ENCODE results near the gene FBXL4. TPM values are rescaled to one million over a fixed set of nuclear protein-coding genes. Genes with fewer than 3 reads are reported as not detected.

FBXL4 gene
- total and polyA plus RNA-seq, 2 donors (not counting 1 experiment from before 2014, with no cell fraction given): 16.8 to 18.1 TPM

DNA sequence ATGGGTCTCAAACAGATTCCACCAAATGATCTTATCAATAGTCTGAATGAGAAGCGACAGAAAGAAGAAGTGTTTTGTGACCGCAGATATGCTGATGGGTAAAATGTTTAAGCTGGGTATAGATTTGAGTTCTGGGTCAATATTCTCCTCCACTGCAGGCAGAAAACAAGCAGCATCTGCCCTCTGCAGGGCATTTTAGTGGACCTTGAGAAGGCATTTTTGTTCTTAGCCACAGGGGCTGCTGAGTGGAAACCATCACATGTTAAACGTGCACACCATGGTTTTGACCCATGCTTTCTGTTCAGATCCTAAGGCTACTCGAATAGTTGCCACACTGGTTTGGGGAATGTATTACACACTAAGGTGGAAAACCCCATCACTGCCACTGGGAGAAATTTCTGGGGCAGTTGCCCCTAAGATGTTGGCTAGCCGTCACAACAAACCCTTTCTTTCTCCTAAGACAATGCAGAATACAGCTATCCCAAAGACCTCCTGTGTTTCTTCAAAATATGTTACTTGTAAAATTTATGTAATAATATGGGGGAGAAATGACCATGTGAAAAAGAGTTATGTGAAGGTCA, 107.9 kb downstream of the FBXL4 start:
- Histone ChIP-seq H3K4me2 (ENCODE audit: extremely low read depth, insufficient read depth, low read length) (no peak overlapping the region), H3K79me2 (ENCODE audit: control insufficient read depth, insufficient read depth, low read length) (no peaks in the 10 kb centered on the region), H3K9me3 (ENCODE audit: control insufficient read depth, insufficient read depth, low read depth, low read length) (no peaks in the 10 kb centered on the region), H4K20me1 (ENCODE audit: control insufficient read depth, extremely low read depth, insufficient read depth, low read length) (no peaks in the 10 kb centered on the region), H2AFZ (ENCODE audit: low read length) (no peak overlapping the region), H3K36me3 (ENCODE audit: control insufficient read depth, insufficient read depth, low read length) (no peaks in the 10 kb centered on the region), H3K4me3 (replicated peaks in 1 of 4; ENCODE audit: control extremely low read depth in 1 of 4, insufficient read depth in 1 of 4, low read depth in 3 of 4, low read length in 4 of 4) (no peak overlapping the region), H3K4me1 (ENCODE audit: control insufficient read depth, extremely low read depth, insufficient read depth, low read length) (no peaks in the 10 kb centered on the region), H3K9ac (ENCODE audit: insufficient read depth, low read length) (no peak overlapping the region), H3K27ac (ENCODE audit: insufficient read depth, low read length) (no peak overlapping the region), H3K27me3 (ENCODE audit: control insufficient read depth, insufficient read depth, low read length) (peaks cover 84% of the 10 kb centered on the region)
- DNase-seq (ENCODE audit: low read depth in 2 of 2): peak; percentile 30 to 83
- TF ChIP-seq, protein P1, sequence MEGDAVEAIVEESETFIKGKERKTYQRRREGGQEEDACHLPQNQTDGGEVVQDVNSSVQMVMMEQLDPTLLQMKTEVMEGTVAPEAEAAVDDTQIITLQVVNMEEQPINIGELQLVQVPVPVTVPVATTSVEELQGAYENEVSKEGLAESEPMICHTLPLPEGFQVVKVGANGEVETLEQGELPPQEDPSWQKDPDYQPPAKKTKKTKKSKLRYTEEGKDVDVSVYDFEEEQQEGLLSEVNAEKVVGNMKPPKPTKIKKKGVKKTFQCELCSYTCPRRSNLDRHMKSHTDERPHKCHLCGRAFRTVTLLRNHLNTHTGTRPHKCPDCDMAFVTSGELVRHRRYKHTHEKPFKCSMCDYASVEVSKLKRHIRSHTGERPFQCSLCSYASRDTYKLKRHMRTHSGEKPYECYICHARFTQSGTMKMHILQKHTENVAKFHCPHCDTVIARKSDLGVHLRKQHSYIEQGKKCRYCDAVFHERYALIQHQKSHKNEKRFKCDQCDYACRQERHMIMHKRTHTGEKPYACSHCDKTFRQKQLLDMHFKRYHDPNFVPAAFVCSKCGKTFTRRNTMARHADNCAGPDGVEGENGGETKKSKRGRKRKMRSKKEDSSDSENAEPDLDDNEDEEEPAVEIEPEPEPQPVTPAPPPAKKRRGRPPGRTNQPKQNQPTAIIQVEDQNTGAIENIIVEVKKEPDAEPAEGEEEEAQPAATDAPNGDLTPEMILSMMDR (conservative IDR thresholded peaks at IDR 0.05 in 1 of 2, IDR thresholded peaks at IDR 0.05 in 1 of 2; ENCODE audit: low read depth in 1 of 2, low read length in 2 of 2): peak; percentile 32 to 45
- no peak for TF ChIP-seq EZH2 (IDR thresholded peaks at IDR 0.05; ENCODE audit: low read length, missing control alignments)

- H3K36me3 ChIP-seq (ENCODE audit: control insufficient read depth, insufficient read depth, low read length): no peaks in the 10 kb centered on the region
- H3K9ac ChIP-seq (ENCODE audit: insufficient read depth, low read length): no peak overlapping the region
- no peaks in the 10 kb centered on the region for H3K79me2 ChIP-seq (ENCODE audit: control insufficient read depth, insufficient read depth, low read length)
- H3K4me1 ChIP-seq (ENCODE audit: control insufficient read depth, extremely low read depth, insufficient read depth, low read length): no peaks in the 10 kb centered on the region
- H3K27me3 ChIP-seq (ENCODE audit: control insufficient read depth, insufficient read depth, low read length): peaks cover 75% of the 10 kb centered on the region
- no peaks in the 10 kb centered on the region for H4K20me1 ChIP-seq (ENCODE audit: control insufficient read depth, extremely low read depth, insufficient read depth, low read length)
- no peak overlapping the region for H2AFZ ChIP-seq (ENCODE audit: low read length)
- H3K9me3 ChIP-seq (ENCODE audit: control insufficient read depth, insufficient read depth, low read depth, low read length): no peaks in the 10 kb centered on the region
- no peak overlapping the region for H3K4me2 ChIP-seq (ENCODE audit: extremely low read depth, insufficient read depth, low read length)
- TF ChIP-seq EZH2 (IDR thresholded peaks at IDR 0.05; ENCODE audit: low read length, missing control alignments): no peak
- TF ChIP-seq, protein P1 (conservative IDR thresholded peaks at IDR 0.05 in 1 of 2, IDR thresholded peaks at IDR 0.05 in 1 of 2; ENCODE audit: low read depth in 1 of 2, low read length in 2 of 2): no peak
- H3K27ac ChIP-seq (ENCODE audit: insufficient read depth, low read length): no peak overlapping the region
- DNase-seq (ENCODE audit: low read depth in 2 of 2): no peak
- H3K4me3 ChIP-seq (replicated peaks in 1 of 4; ENCODE audit: control extremely low read depth in 1 of 4, insufficient read depth in 1 of 4, low read depth in 3 of 4, low read length in 4 of 4): no peak overlapping the region
These were observed 108.8 kb downstream of the FBXL4 start for GRCh38 chr6:98838975-98839374.

GRCh38 chr6:98838032-98838431, 109.7 kb downstream of the FBXL4 start:
- no peaks in the 10 kb centered on the region for H4K20me1 ChIP-seq (ENCODE audit: control insufficient read depth, extremely low read depth, insufficient read depth, low read length)
- no peak for TF ChIP-seq EZH2 (IDR thresholded peaks at IDR 0.05; ENCODE audit: low read length, missing control alignments)
- TF ChIP-seq, protein P1 (conservative IDR thresholded peaks at IDR 0.05 in 1 of 2, IDR thresholded peaks at IDR 0.05 in 1 of 2; ENCODE audit: low read depth in 1 of 2, low read length in 2 of 2): no peak
- peaks cover 68% of the 10 kb centered on the region for H3K27me3 ChIP-seq (ENCODE audit: control insufficient read depth, insufficient read depth, low read length)
- peaks cover 3% of the 10 kb centered on the region for H3K4me1 ChIP-seq (ENCODE audit: control insufficient read depth, extremely low read depth, insufficient read depth, low read length)
- H3K9ac ChIP-seq (ENCODE audit: insufficient read depth, low read length): no peak overlapping the region
- no peaks in the 10 kb centered on the region for H3K9me3 ChIP-seq (ENCODE audit: control insufficient read depth, insufficient read depth, low read depth, low read length)
- H3K36me3 ChIP-seq (ENCODE audit: control insufficient read depth, insufficient read depth, low read length): no peaks in the 10 kb centered on the region
- peak in 1 of 2 donors; percentile 59 for DNase-seq (ENCODE audit: low read depth in 2 of 2)
- H3K79me2 ChIP-seq (ENCODE audit: control insufficient read depth, insufficient read depth, low read length): no peaks in the 10 kb centered on the region
- H3K4me3 ChIP-seq (replicated peaks in 1 of 4; ENCODE audit: control extremely low read depth in 1 of 4, insufficient read depth in 1 of 4, low read depth in 3 of 4, low read length in 4 of 4): no peak overlapping the region
- no peak overlapping the region for H3K27ac ChIP-seq (ENCODE audit: insufficient read depth, low read length)
- H2AFZ ChIP-seq (ENCODE audit: low read length): no peak overlapping the region
- H3K4me2 ChIP-seq (ENCODE audit: extremely low read depth, insufficient read depth, low read length): no peak overlapping the region
